Measurements from ENCODE around the gene CD34.

- TF ChIP-seq CTCF (IDR thresholded peaks at IDR 0.05) (no peak), POLR2A (IDR thresholded peaks at IDR 0.05) (no peak)
Observed at GRCh38 chr1:207831517-207832327, 79.2 kb downstream of the CD34 start.
